Stimulated activated CD8-positive, alpha-beta memory T cell treated with anti-CD3 and anti-CD28 coated beads, Interleukin-2, amount 100 ng/mL, for 1 hour (primary cell): Measurements from ENCODE around the gene IFNW1.
"Not testable (repeated sequence)": the region's sequence is repeated elsewhere in the genome, so short reads cannot be mapped to it uniquely, and the experiment has no call there.

Experiments used
- DNase-seq, 2 donors: peaks; one replicate each; pipeline ENCODE4 v3.0.0-alpha.2; 2020; ENCODE audit warnings: low read depth in 2 of 2

IFNW1 gene

GRCh38 chr9:21141427-21141882 is at the start of gene IFNW1:
TSS of gene IFNW1 (minus strand) at chr9:21141832. CDS start at chr9:21141570, 262 bp downstream.
- DNase-seq: no peak

- not testable (repeated sequence) for DNase-seq
Measured at GRCh38 chr9:21187487-21187886, 45.9 kb upstream of the IFNW1 start, which contains the start of gene IFNA4. TSS of gene IFNA4 (minus strand) at chr9:21187587. CDS start at chr9:21187531, 56 bp downstream.

- DNase-seq: not testable (repeated sequence)
Measured at GRCh38 chr9:21182810-21183736, 41.4 kb upstream of the IFNW1 start.

GRCh38 chr9:21174671-21175070 is 33.0 kb upstream of the IFNW1 start:
- DNase-seq: no peak

- DNase-seq: no peak
Measured at GRCh38 chr9:21172156-21172555, 30.5 kb upstream of the IFNW1 start.

- no peak for DNase-seq
Measured at GRCh38 chr9:21171351-21171750, 29.7 kb upstream of the IFNW1 start.

GRCh38 chr9:21166560-21166959 is 24.9 kb upstream of the IFNW1 start, which contains the start of gene IFNA21:
TSS of gene IFNA21 (minus strand) at chr9:21166660. CDS start at chr9:21166612, 48 bp downstream.
- not testable (repeated sequence) for DNase-seq

GRCh38 chr9:21165516-21165915 is 23.9 kb upstream of the IFNW1 start:
- DNase-seq: no peak

GRCh38 chr9:21160178-21160577 is 18.5 kb upstream of the IFNW1 start:
- peak in 1 of 2 donors; percentile 9 for DNase-seq

- DNase-seq: no peak
Measured at GRCh38 chr9:21155501-21155900, 13.9 kb upstream of the IFNW1 start.

- no peak for DNase-seq
Measured at GRCh38 chr9:21154018-21154608, 12.5 kb upstream of the IFNW1 start.

GRCh38 chr9:21153336-21154017 is 11.8 kb upstream of the IFNW1 start:
- DNase-seq: no peak

- DNase-seq: no peak
Measured at GRCh38 chr9:21144603-21145002, 3.0 kb upstream of the IFNW1 start.

GRCh38 chr9:21137020-21137419 is 4.6 kb downstream of the IFNW1 start:
- no peak for DNase-seq

- DNase-seq: no peak
Measured at GRCh38 chr9:21135736-21136135, 5.9 kb downstream of the IFNW1 start.

GRCh38 chr9:21128186-21128585 is 13.4 kb downstream of the IFNW1 start:
- DNase-seq: not testable (repeated sequence)

- DNase-seq: no peak
Measured at GRCh38 chr9:21121595-21122251, 19.9 kb downstream of the IFNW1 start.

GRCh38 chr9:21121079-21121478 is 20.6 kb downstream of the IFNW1 start:
- no peak for DNase-seq

- no peak for DNase-seq
Measured at GRCh38 chr9:21119093-21119770, 22.4 kb downstream of the IFNW1 start.

GRCh38 chr9:21114311-21114710 is 27.3 kb downstream of the IFNW1 start:
- no peak for DNase-seq
